Measurements from ENCODE around the gene VCL. TPM values are rescaled to one million over a fixed set of nuclear protein-coding genes. Genes with fewer than 3 reads are reported as not detected.

Gene VCL
- total RNA-seq, 1 experiment from 2014 or later: 92.2 TPM

DNA sequence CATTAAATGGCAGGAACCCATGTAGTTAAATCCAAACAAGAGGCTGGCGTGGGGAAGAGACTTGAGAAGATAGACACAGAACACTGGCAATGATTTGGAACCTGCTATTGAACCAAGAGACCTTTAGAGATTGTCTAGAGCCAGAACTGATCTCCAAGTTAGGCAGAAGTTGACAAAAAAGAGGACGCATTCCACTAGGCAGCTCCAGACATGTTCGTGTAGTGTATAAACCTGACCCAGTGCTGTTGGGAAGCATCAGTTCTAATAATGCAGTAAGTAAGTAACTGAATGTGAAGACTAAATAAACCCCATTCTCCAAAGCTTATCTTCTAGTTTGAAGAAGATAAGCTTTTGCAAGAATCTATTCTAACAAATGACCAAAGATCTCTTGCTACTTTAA is 101.9 kb downstream of the VCL start:
- TF ChIP-seq, protein P1, sequence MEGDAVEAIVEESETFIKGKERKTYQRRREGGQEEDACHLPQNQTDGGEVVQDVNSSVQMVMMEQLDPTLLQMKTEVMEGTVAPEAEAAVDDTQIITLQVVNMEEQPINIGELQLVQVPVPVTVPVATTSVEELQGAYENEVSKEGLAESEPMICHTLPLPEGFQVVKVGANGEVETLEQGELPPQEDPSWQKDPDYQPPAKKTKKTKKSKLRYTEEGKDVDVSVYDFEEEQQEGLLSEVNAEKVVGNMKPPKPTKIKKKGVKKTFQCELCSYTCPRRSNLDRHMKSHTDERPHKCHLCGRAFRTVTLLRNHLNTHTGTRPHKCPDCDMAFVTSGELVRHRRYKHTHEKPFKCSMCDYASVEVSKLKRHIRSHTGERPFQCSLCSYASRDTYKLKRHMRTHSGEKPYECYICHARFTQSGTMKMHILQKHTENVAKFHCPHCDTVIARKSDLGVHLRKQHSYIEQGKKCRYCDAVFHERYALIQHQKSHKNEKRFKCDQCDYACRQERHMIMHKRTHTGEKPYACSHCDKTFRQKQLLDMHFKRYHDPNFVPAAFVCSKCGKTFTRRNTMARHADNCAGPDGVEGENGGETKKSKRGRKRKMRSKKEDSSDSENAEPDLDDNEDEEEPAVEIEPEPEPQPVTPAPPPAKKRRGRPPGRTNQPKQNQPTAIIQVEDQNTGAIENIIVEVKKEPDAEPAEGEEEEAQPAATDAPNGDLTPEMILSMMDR (IDR thresholded peaks at IDR 0.05; ENCODE audit: insufficient read depth in 1 of 2, low read depth in 1 of 2, low read length in 1 of 2, severe bottlenecking in 1 of 2, unreplicated experiment in 1 of 2): no peak
- intact Hi-C loops (cut with micrococcal nuclease; ENCODE audit: unreplicated experiment): no loop called here
- CTCF ChIA-PET: interaction anchor here (0.5 to 2.6 kb wide), 3 partner anchors 19 to 213 kb away, joined by 4 to 12 read pairs (median 6); no protein-coding TSS in a partner anchor
- Histone ChIP-seq H3K4me3 (ENCODE audit: low read depth, low read length) (no peak overlapping the region), H3K27me3 (replicated peaks; ENCODE audit: control insufficient read depth, insufficient read depth, low read length) (no peaks in the 10 kb centered on the region), H3K36me3 (ENCODE audit: control insufficient read depth, insufficient read depth, low read length) (no peaks in the 10 kb centered on the region; the same call in 1 of the 2 replicates), H3K4me1 (no peaks in the 10 kb centered on the region), H3K9me3 (no peaks in the 10 kb centered on the region)
- POLR2A ChIA-PET: interaction anchor here (0.5 kb wide), 1 partner anchor 151 kb away, joined by 5 read pairs; no protein-coding TSS in a partner anchor
- H3K4me3 Mint-ChIP-seq (ENCODE audit: unreplicated experiment): no peak overlapping the region
- no peaks in the 10 kb centered on the region for H3K4me1 Mint-ChIP-seq (ENCODE audit: low read depth, unreplicated experiment)
- no peaks in the 10 kb centered on the region for H3K9me3 Mint-ChIP-seq (ENCODE audit: unreplicated experiment)
- no peak for DNase-seq
- peaks cover 94% of the 10 kb centered on the region for H3K36me3 Mint-ChIP-seq (ENCODE audit: insufficient read depth, unreplicated experiment)
- BruUV-seq (replicated peaks): no TSS peak
- H3K27ac Mint-ChIP-seq (ENCODE audit: unreplicated experiment): no peak overlapping the region
- no peaks in the 10 kb centered on the region for H3K27me3 Mint-ChIP-seq (ENCODE audit: insufficient read depth, unreplicated experiment)

DNA sequence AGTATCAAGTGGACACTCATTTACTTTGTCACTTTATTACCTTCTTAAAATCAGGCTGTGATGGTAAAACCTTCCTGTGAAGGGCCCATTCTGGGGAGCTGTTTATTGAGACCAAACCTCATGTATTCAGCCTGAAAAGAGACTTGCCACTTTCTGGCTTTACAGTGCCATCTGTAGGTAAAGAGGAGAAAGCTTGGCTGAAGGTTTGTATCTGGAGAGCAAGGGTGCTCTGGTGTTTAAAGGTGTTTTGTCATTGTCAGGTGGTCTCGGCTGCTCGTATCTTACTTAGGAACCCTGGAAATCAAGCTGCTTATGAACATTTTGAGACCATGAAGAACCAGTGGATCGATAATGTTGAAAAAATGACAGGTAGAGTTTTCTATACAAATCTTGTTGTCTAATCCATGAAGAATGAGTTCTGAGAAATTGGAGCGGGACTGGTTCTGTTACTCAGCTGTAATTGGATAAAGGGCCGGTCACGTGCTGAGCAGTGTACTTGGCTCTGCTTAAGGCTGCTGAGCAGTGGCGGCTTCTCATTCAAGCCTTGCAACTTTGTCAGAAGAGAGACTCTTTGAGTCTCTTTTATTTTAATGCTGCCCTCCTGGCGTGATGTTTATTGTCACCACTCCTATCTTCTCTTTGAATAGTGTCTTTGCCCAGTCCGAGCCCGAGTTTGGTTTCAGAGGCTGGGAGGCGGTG is 105.8 kb downstream of the VCL start:
- Histone ChIP-seq H3K4me1 (no peaks in the 10 kb centered on the region), H3K36me3 (ENCODE audit: control insufficient read depth, insufficient read depth, low read length) (peaks cover 3% of the 10 kb centered on the region; the same call in 1 of the 2 replicates), H3K27me3 (replicated peaks; ENCODE audit: control insufficient read depth, insufficient read depth, low read length) (no peaks in the 10 kb centered on the region), H3K4me3 (ENCODE audit: low read depth, low read length) (no peak overlapping the region), H3K9me3 (no peaks in the 10 kb centered on the region)
- Mint-ChIP-seq H3K27me3 (ENCODE audit: insufficient read depth, unreplicated experiment) (no peaks in the 10 kb centered on the region), H3K27ac (ENCODE audit: unreplicated experiment) (no peak overlapping the region), H3K9me3 (ENCODE audit: unreplicated experiment) (no peaks in the 10 kb centered on the region), H3K4me3 (ENCODE audit: unreplicated experiment) (no peak overlapping the region), H3K36me3 (ENCODE audit: insufficient read depth, unreplicated experiment) (peaks cover 99% of the 10 kb centered on the region), H3K4me1 (ENCODE audit: low read depth, unreplicated experiment) (no peaks in the 10 kb centered on the region)
- TF ChIP-seq, protein P1 (IDR thresholded peaks at IDR 0.05; ENCODE audit: insufficient read depth in 1 of 2, low read depth in 1 of 2, low read length in 1 of 2, severe bottlenecking in 1 of 2, unreplicated experiment in 1 of 2): peak; percentile 39 to 55
- DNase-seq: peak in 1 of 2 experiments; percentile 32
- BruUV-seq (replicated peaks): no TSS peak
- ChIA-PET POLR2A (interaction anchor here (1.0 kb wide), 1 partner anchor 18 kb away, joined by 3 read pairs; no protein-coding TSS in a partner anchor), CTCF (interaction anchor here (1.1 to 1.6 kb wide), 8 partner anchors 9 to 224 kb away, joined by 3 to 7 read pairs (median 4); partner anchors contain the start of gene VCL)
- intact Hi-C loops (cut with micrococcal nuclease; ENCODE audit: unreplicated experiment): loop anchor here (1.0 kb wide), 1 partner anchor 217 kb away; no protein-coding TSS in a partner anchor

DNA sequence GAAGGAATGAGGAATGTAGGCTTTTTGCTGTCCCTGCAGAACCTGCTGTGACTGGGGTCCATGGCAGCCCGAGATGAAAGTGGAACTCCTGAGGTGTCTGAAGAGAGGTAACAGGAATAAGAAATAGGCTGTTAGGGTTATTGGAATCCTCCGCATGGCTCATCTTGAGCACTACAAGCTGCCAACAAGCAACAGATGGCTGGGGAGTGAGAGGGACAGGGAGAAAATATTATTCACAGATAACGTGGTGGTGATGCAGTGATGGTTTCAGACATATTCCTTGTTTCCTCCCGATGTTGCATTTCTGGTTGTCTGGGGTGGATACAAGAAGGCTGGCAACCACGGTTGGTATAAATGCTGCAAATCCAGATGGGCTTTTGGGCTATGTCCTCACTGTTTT is 106.6 kb downstream of the VCL start:
- no peaks in the 10 kb centered on the region for H3K27me3 Mint-ChIP-seq (ENCODE audit: insufficient read depth, unreplicated experiment)
- H3K27ac Mint-ChIP-seq (ENCODE audit: unreplicated experiment): no peak overlapping the region
- POLR2A ChIA-PET: no interaction called here
- peaks cover 96% of the 10 kb centered on the region for H3K36me3 Mint-ChIP-seq (ENCODE audit: insufficient read depth, unreplicated experiment)
- Histone ChIP-seq H3K36me3 (ENCODE audit: control insufficient read depth, insufficient read depth, low read length) (peaks cover 4% of the 10 kb centered on the region; the same call in 1 of the 2 replicates), H3K4me1 (no peaks in the 10 kb centered on the region), H3K9me3 (no peaks in the 10 kb centered on the region), H3K4me3 (ENCODE audit: low read depth, low read length) (no peak overlapping the region), H3K27me3 (replicated peaks; ENCODE audit: control insufficient read depth, insufficient read depth, low read length) (no peaks in the 10 kb centered on the region)
- no peak overlapping the region for H3K4me3 Mint-ChIP-seq (ENCODE audit: unreplicated experiment)
- TF ChIP-seq, protein P1 (IDR thresholded peaks at IDR 0.05; ENCODE audit: insufficient read depth in 1 of 2, low read depth in 1 of 2, low read length in 1 of 2, severe bottlenecking in 1 of 2, unreplicated experiment in 1 of 2): no peak
- intact Hi-C loops (cut with micrococcal nuclease; ENCODE audit: unreplicated experiment): no loop called here
- no TSS peak for BruUV-seq (replicated peaks)
- no peaks in the 10 kb centered on the region for H3K4me1 Mint-ChIP-seq (ENCODE audit: low read depth, unreplicated experiment)
- DNase-seq: no peak
- no peaks in the 10 kb centered on the region for H3K9me3 Mint-ChIP-seq (ENCODE audit: unreplicated experiment)
- CTCF ChIA-PET: no interaction called here
